Stimulated activated CD4-positive, alpha-beta T cell treated with anti-CD3 and anti-CD28 coated beads, TNF-alpha, amount 100 ng/mL, for 24 hours (primary cell): ENCODE measurements around the gene OPCML.

Experiments
- DNase-seq, 3 experiments: peaks; one replicate each; pipeline ENCODE4 v3.0.0-alpha.2; 2020; ENCODE audit warnings: low read depth in 3 of 3

Gene OPCML

GRCh38 chr11:132561937-132562336 is 970.4 kb downstream of the OPCML start:
- DNase-seq, result no peak

DNA sequence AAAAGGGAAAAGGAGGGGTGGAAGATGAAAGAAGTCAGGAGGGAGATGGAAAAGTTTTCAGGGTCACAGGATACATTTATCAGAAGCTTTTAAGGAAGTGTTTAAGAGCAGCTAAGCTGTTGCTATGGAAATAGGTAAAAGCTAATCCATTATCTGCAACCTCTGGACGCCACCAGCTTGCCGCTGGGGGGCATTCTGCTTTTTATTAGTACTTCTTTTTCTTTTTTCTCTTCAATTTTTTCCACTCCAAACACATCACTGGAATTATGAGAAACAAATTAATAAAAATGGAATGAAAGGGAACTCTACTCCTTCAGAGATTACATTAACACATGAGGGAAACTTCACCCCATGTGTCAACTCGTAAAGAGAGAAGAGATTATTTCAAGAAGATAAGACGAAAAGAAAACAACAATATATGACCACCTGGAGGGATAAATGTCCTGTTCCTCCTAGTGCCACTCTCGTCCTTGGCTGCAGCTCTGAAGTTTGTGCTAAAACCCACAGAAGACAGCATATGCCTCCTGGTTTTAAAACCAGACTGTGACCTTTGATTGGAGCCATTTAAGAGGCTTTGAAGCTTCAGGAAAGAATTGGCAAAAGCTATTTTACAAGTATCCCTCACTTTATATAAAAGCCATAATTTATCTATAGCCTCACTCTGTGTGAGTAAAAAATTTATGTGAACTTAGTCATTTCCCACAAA is 972.8 kb downstream of the OPCML start:
- no peak for DNase-seq

DNA sequence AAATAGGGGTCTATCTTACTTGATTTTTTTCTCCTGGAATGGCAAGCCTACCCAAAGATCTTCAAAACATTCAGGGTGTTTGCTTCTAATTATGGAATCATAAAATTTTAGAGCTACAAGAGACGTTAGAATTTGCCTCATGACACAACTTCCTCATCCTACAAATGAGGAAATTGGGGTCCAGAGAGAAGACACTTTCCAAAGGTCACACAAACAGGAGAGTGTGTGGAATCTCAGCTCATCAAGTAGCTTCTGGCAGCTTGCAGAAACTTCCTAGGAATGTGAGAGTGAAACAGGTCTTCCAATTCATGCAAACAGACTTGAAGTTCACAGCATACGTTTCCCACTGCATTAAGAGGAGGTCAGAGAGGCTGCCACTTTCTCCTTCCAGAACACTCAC is 976.0 kb downstream of the OPCML start:
- no peak for DNase-seq

DNA sequence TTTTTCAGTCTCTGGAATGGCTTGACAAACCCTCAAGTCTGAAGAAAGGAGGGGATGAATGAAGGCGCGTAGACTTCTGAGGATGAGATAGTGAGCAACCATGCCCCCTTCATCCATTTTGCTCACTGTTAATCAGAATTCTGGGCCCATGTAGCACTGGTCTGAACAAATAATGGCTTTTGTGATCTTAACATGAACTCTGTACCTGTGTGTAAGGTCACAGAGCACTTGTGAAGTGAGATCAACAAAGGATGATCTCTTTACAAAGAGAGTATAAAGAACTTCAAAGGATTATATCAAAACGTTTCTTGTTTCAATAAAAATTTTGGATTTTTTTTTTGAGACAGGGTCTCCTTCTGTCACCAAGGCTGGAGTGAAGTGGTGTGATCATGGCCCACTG is 976.7 kb downstream of the OPCML start:
- DNase-seq, result no peak

DNA sequence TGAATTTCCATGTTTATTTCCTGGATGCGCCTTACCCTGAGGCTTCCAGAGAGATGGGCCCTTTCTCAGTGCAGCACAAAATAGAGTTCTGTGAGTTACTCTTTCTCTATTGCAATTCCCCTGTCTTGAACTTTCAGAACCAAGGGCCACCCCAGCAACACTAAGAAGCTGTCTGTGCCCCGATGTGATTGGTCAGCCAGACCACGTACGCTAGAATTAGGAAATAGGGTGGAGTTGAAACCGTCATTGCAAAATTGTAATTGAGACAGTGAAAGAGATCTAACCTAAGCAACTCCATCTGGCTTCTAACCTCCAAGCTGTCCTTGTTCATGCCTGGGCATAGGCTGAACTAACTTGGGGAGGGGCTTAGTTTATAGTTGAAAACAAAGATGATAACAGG is 981.3 kb downstream of the OPCML start:
- DNase-seq, result no peak

GRCh38 chr11:132549561-132549960 is 982.7 kb downstream of the OPCML start:
- DNase-seq, result no peak

DNA sequence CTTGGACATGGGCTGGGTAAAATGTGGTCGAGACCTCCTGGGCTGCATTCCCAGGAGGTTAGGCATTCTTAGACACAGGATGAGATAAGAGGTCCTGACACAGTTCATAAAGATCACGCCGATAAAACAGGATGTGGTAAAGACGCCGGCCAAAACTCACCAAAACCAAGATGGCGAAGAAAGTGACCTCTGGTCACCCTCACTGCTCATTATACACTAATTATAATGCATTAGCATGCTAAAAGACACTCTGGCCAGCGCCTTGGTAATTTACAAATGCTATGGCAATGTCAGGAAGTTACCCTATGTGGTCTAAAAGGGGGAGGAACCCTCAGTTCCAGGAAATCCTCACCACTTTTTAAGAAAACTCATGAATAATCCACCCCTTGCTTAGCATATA is 983.3 kb downstream of the OPCML start:
- DNase-seq, result no peak

DNA sequence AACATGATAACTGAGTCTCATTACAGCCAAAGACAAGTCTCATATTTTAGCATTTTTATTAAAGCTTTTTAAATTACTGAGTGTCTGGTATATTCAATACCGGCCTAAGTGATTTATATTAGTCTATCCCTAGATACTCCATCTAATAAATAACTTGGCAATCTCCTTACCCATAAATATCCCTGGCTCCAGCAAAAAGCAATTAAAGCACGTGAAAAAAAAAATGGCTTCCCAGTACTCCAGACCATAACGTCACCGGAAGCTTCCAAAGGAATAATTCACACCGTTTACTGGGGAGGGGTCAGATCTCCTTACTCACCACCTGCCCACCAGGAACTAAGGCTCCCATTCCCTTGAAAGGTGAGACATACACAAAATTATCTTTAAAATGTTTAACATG is 988.3 kb downstream of the OPCML start:
- DNase-seq, result no peak

DNA sequence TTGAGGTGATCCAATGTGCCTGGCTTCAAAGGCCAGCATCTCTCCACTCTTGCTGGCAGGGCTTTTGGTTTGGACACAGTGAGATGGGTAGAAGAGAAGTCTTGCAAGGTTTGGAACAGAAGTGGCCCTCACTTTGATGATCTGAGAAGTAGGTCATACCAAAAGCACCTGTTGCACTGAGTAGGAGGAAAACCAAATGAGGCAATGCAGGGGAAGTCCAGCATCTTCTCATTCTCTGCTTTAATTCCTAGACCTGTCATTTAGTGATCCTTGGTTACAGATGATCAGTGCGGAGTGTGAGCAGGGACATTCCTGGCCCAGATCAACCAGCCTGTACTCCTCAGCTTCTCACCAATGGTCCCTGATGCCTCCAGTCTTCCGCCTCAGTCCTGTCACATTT is 990.5 kb downstream of the OPCML start:
- no peak for DNase-seq

- no peak for DNase-seq
Observed at GRCh38 chr11:132540581-132540980, 991.7 kb downstream of the OPCML start.

GRCh38 chr11:132539590-132540368 is 992.5 kb downstream of the OPCML start:
- DNase-seq, result no peak

- no peak for DNase-seq
Observed at GRCh38 chr11:132538642-132539041, 993.7 kb downstream of the OPCML start.

GRCh38 chr11:132535830-132536229 is 996.5 kb downstream of the OPCML start:
- no peak for DNase-seq

GRCh38 chr11:132531921-132532320 is 1000.4 kb downstream of the OPCML start:
- no peak for DNase-seq

DNA sequence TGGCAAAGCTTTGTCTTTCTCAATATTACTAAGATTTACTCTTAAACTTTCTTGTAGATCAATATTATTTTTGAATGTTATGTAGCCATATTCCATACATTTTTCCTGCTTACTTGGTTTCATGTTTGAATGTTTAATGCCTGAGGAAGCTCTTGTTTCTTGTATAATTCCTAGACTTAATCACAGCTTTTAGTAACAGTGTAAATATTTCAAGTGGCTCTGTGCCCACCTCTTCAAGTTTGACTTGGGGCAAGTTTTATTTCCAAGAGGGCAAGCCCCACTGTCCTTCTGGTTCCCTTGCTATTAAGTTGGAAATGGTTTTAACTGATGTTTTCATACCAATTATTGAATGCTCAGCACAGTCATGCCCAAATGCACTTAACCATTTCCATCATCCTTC is 1004.1 kb downstream of the OPCML start:
- no peak for DNase-seq

DNA sequence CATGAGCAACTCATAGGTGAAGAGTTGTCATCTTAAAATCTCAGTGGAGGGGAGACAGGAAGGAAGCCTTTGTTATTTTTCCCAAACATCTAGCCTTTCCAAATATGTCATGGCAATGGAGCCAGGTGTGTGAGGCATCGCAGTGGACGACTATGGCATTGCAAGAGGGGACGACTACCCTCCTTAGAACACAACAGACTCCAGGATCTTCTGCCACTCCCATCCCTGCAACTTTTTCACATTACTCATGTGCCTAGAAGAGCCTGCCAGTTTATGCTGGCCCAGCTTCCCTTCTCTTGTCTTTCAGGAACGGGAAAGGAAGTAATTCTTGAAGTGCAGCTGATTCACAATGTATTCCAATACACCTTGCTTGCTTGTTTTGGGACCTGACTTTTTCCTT is 1008.4 kb downstream of the OPCML start:
- no peak for DNase-seq

- no peak for DNase-seq
Observed at GRCh38 chr11:132520199-132520598, 1012.1 kb downstream of the OPCML start.

DNA sequence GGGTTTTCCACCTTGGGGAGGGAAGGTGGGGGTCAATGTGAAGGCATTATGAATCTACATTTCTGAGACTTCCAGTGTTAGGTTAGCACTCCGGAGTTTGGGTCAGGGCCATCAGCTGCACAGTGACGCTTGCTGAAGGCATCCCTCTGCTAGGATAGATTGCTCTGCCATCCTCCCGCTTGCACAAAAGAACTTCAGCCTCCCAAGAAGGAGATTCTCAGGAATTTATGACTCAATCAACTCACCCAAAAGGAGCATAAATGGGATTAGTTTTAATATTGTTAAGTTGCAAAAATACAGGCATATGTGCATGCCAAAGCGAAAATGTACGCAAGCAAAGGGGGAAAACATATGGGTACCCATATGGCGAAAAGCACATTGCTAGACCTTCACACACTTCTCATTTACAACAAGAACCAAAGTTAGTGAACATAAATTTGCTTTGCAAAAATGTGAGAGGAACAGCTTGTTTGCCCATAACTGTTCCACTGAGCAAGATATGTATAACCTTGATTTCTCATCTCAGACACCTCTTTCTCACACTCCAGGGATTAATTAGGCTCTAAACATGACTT is 1013.0 kb downstream of the OPCML start:
- no peak for DNase-seq

DNA sequence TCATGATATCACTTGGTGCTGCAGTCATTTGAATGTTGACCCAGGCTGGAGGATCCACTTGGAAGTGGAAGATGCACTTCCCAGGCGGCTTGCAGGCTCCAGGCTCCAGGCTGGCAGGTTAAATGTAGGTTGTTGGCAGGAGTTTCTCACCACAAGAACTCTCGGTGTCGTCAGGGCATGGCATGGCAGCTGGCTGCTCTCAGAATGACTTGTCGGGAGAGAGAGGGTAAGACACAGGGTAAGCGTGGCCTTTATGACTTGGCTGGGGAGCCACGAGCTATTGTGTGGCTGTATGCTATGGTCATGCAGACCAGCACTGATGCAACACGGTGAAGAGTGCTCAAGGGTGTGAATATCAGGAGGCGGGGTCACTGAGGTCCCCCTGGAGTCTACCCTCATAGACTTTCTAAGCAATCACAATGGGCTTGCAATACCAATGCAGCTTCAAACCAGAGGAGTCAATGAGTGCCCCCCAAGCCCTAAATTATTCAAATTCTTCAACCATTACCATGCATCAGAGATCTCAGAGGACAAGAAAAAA is 1027.7 kb downstream of the OPCML start:
- no peak for DNase-seq

GRCh38 chr11:132501356-132501755 is 1030.9 kb downstream of the OPCML start:
- no peak for DNase-seq

GRCh38 chr11:132499661-132500060 is 1032.6 kb downstream of the OPCML start:
- no peak for DNase-seq

DNA sequence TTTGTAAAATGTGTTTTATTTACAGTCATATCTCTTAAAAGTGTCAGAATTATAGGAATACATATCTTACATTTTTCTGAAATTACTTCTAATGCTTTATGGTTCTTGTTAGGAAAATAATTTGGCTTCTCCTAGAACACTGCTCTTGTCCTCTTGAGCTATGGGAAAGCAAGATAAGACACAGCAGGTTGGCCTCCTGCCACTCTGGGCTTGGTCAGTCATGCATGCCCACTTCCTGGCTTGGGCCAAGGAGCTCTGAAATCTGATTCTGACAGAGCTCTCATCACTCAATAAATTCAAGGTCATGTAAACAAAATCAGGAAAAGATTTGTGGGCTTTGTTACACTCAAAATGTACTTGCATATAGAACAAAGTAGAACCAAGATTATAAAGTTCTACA is 1036.0 kb downstream of the OPCML start:
- DNase-seq, result no peak

- DNase-seq, result no peak
Observed at GRCh38 chr11:132493801-132494200, 1038.5 kb downstream of the OPCML start.
